K562 (cell line): ENCODE data around the gene JAG2. TPM values are rescaled to one million over a fixed set of nuclear protein-coding genes. Genes with fewer than 3 reads are reported as not detected.

Source experiments
- ATAC-seq: fragments of 200-7000 bp; cut with Tn5 transposase; 3 replicates; pipeline ENCODE4 v1.9.1; 2020; ENCODE audit warnings: moderate library complexity
- BruUV-seq: library from RNA; stranded (reverse); fragments of 400-500 nt; replicated peaks from 2 replicates; lab custom pipeline; 2021; lab: Mats Ljungman, UMichigan
- CTCF ChIA-PET: fragments of 300-600 bp; formaldehyde crosslinking; extraction: SDS; loops from one replicate; lab custom pipeline; 2021; ENCODE audit warnings: low intra/inter-chr PET ratio; lab: Yijun Ruan, JAX
- POLR2A ChIA-PET: fragments of 300-600, 350-650 bp; sonication (Branson Sonifier 250); formaldehyde crosslinking; extraction: SDS; loops from one replicate; lab custom pipeline; 2021; ENCODE audit warnings: antibody characterized with exemption, inconsistent platforms; lab: Yijun Ruan, JAX
- DNase-seq, 4 experiments: peaks; one replicate each; pipeline versions ENCODE4 v3.0.0 to v3.0.0-alpha.2; 2011 to 2018; ENCODE audit warnings: low spot score in 3 of 4, mixed read lengths in 3 of 4; ENCODE audit errors: extremely low read depth in 1 of 4
- FAIRE-seq: peaks from 2 replicates; lab custom pipeline; 2011; peaks lifted over from hg19 to GRCh38; lab: Jason Lieb, UNC
- H2AFZ ChIP-seq: 2 replicates; pipeline ENCODE4 v1.6.0; 2011; ENCODE audit warnings: low read depth, low read length, control low read depth, inconsistent platforms
- H3K27ac ChIP-seq: fragments of 200-600 bp; 3 replicates; pipeline ENCODE4 v1.8.0; 2011; ENCODE audit warnings: low read depth, mild to moderate bottlenecking, control low read depth, inconsistent platforms, low read length, moderate library complexity, mixed read lengths; ENCODE audit errors: extremely low read depth
- H3K27me3 ChIP-seq, 2 experiments: fragments of 300-600 bp in 1 of 2; 2 replicates in 1 of 2; 3 replicates in 1 of 2; pipeline versions ENCODE4 v1.6.0 to v1.8.0; 2011; ENCODE audit warnings: inconsistent platforms in 2 of 2, low read length in 2 of 2, mild to moderate bottlenecking in 1 of 2, mixed read lengths in 1 of 2, moderate library complexity in 1 of 2; ENCODE audit not compliant: control insufficient read depth in 2 of 2, insufficient read depth in 2 of 2
- H3K36me3 ChIP-seq: fragments of 300-600 bp; 3 replicates; pipeline ENCODE4 v1.8.0; 2011; ENCODE audit warnings: mild to moderate bottlenecking, low read length, inconsistent platforms; ENCODE audit not compliant: control insufficient read depth, insufficient read depth
- H3K4me1 ChIP-seq, 2 experiments: fragments of 200-600 bp in 1 of 2; replicated peaks in 1 of 2; 2 replicates in 1 of 2; 3 replicates in 1 of 2; pipeline versions ENCODE4 v1.5.1 to v1.8.0; 2011; ENCODE audit warnings: inconsistent platforms in 2 of 2, low read length in 2 of 2, mild to moderate bottlenecking in 1 of 2, mixed read lengths in 1 of 2, moderate library complexity in 1 of 2; ENCODE audit not compliant: control insufficient read depth in 2 of 2, insufficient read depth in 2 of 2
- H3K4me2 ChIP-seq: 2 replicates; pipeline ENCODE4 v1.6.1; 2011; ENCODE audit warnings: low read length, control low read depth, inconsistent platforms, mixed read lengths; ENCODE audit not compliant: insufficient read depth
- H3K4me3 ChIP-seq: fragments of 200-600 bp; sonication (generic), shearing (Covaris generic); 2 replicates; pipeline ENCODE4 v1.5.1; 2016; ENCODE audit warnings: control low read depth, inconsistent platforms
- H3K79me2 ChIP-seq: fragments of 200-600 bp; 3 replicates; pipeline ENCODE4 v1.8.0; 2011; ENCODE audit warnings: low read length, inconsistent platforms; ENCODE audit not compliant: control insufficient read depth, insufficient read depth
- H3K9ac ChIP-seq, 2 experiments: 2 replicates each; pipeline versions ENCODE4 v1.6.0 to v1.6.1; 2011; ENCODE audit warnings: low read depth in 2 of 2, low read length in 2 of 2, control low read depth in 1 of 2, inconsistent platforms in 1 of 2, mild to moderate bottlenecking in 1 of 2, mixed read lengths in 1 of 2; ENCODE audit not compliant: insufficient read depth in 1 of 2
- H3K9me1 ChIP-seq: one replicate; pipeline ENCODE4 v1.6.0; 2011; ENCODE audit warnings: inconsistent platforms, mild to moderate bottlenecking, low read length, moderate library complexity; ENCODE audit not compliant: control insufficient read depth, insufficient read depth
- H3K9me3 ChIP-seq: replicated peaks from 2 replicates; pipeline ENCODE4 v1.5.1; 2011; ENCODE audit warnings: low read depth, low read length, inconsistent platforms; ENCODE audit not compliant: control insufficient read depth, insufficient read depth
- H4K20me1 ChIP-seq: replicated peaks from 2 replicates; pipeline ENCODE4 v1.6.1; 2011; ENCODE audit warnings: low read length, inconsistent platforms, mixed read lengths; ENCODE audit not compliant: control insufficient read depth, insufficient read depth
- CBFA2T2 ChIP-seq: fragments of 450-650 bp; conservative IDR thresholded peaks from 2 replicates; pipeline ENCODE4 v1.6.1; 2017; ENCODE audit warnings: mild to moderate bottlenecking
- POLR2G ChIP-seq: fragments of 200-400 bp; formaldehyde crosslinking; IDR thresholded peaks from 2 replicates; pipeline ENCODE4 v1.6.1; 2017; ENCODE audit warnings: low read depth, mild to moderate bottlenecking, antibody characterized with exemption, low read length, moderate library complexity
- WGBS: fragments of 100-300 bp; shearing (Covaris generic); methylation state at CpG from one replicate; pipeline ENCODE4 v1.1.6; 2016; ENCODE audit warnings: low coverage, mixed read lengths; ENCODE audit not compliant: insufficient coverage; ENCODE audit errors: missing lambda C conversion rate; 5-methylcytosine and 5-hydroxymethylcytosine counted together
- in situ Hi-C: fragments of 300-500 bp; cut with MboI; formaldehyde crosslinking; loops from 4 replicates; pipeline ENCODE4 v1.15.0; 2018; ENCODE audit warnings: inconsistent platforms, mixed read lengths
- intact Hi-C: fragments of 100-400 bp; cut with micrococcal nuclease; formaldehyde crosslinking; loops from 2 replicates; pipeline ENCODE4 v1.14.2; 2022
- polyA plus RNA-seq, 8 experiments: library from polyadenylated mRNA; depleted of rRNA in 4 of 8; stranded (reverse) in 5 of 8; unstranded in 3 of 8; fragments of >200 nt; fragmentation: Nextera tagmentation in 2 of 8; fragmentation: Illumina TruSeq in 1 of 8; extraction: Ambion mirVana in 2 of 8; extraction: Trizol in 1 of 8; gene quantifications; 2 replicates each; pipeline versions ENCODE4 v1.2.1 to v1.2.3, GENCODE V29; 2011 to 2014; ENCODE audit warnings: inconsistent platforms in 1 of 8, missing spikeins in 1 of 8
- total RNA-seq, 7 experiments: library from RNA; depleted of rRNA in 6 of 7; stranded (reverse); fragments of >200 nt in 6 of 7; fragmentation: Illumina TruSeq in 2 of 7; extraction: Trizol in 2 of 7; gene quantifications; 2 replicates each; pipeline versions ENCODE4 v1.2.1 to v1.2.3, GENCODE V29; 2011 to 2021; ENCODE audit warnings: low replicate concordance in 1 of 7

The JAG2 gene
- total and polyA plus RNA-seq, 9 of the 15 experiments (the other 6 are each of a cell fraction or from before 2014, with no cell fraction given) = 0.25 to 48.4 (median 8.6) TPM

- no peak overlapping the region for H3K9ac ChIP-seq
- in situ Hi-C loops = loop anchor here (5.0 kb wide), 1 partner anchor 62 kb away; no protein-coding TSS in a partner anchor
- H3K9me3 ChIP-seq = no peaks in the 10 kb centered on the region
- H4K20me1 ChIP-seq = peaks cover 12% of the 10 kb centered on the region; the same call in 1 of the 2 replicates
- no peak overlapping the region for H3K4me2 ChIP-seq
- no peaks in the 10 kb centered on the region for H3K79me2 ChIP-seq
- H3K9me1 ChIP-seq = no peaks in the 10 kb centered on the region
- DNase-seq = no peak
- ChIA-PET POLR2A (interaction anchor here (0.6 to 1.0 kb wide), 2 partner anchors 9 to 41 kb away, joined by 3 read pairs; no protein-coding TSS in a partner anchor), CTCF (no interaction called here)
- H3K27me3 ChIP-seq = peaks cover 0 to 5% of the 10 kb centered on the region in 2 experiments; a peak in 1 of 5 replicates
- H2AFZ ChIP-seq = no peak overlapping the region
- peaks cover 0 to 67% of the 10 kb centered on the region in 2 experiments; a peak in 2 of 5 replicates for H3K4me1 ChIP-seq
- no peaks in the 10 kb centered on the region; the same call in 2 of the 3 replicates for H3K36me3 ChIP-seq
- ATAC-seq = no peak
- no peak for FAIRE-seq
- intact Hi-C loops = loop anchor here (5.0 kb wide), 1 partner anchor 77 kb away; no protein-coding TSS in a partner anchor
- TF ChIP-seq POLR2G (peak; percentile 45; the same call in 1 of the 2 replicates), CBFA2T2 (no peak)
- no TSS peak for BruUV-seq
- 30% methylated on average over 9 of the region's 21 CpGs for WGBS
- no peak overlapping the region for H3K4me3 ChIP-seq
- H3K27ac ChIP-seq = no peak overlapping the region
Measured at GRCh38 chr14:105204931-105205672, 36.5 kb upstream of the JAG2 start.
